HUES64 (cell line): Measurements from ENCODE around the gene CHCHD6.

ENCODE experiments used
- H3K27ac ChIP-seq: 2 replicates; pipeline ENCODE4 v1.7.0; 2013; ENCODE audit warnings: low read depth, low read length, inconsistent platforms
- H3K27me3 ChIP-seq: 2 replicates; pipeline ENCODE4 v1.6.1; 2013; ENCODE audit warnings: mild to moderate bottlenecking, low read length; ENCODE audit not compliant: insufficient read depth
- H3K36me3 ChIP-seq: 2 replicates; pipeline ENCODE4 v1.6.1; 2013; ENCODE audit warnings: mild to moderate bottlenecking, low read length; ENCODE audit not compliant: insufficient read depth
- H3K4me1 ChIP-seq: 2 replicates; pipeline ENCODE4 v1.6.1; 2013; ENCODE audit warnings: mild to moderate bottlenecking, low read length, moderate library complexity; ENCODE audit not compliant: insufficient read depth
- H3K4me3 ChIP-seq: 2 replicates; pipeline ENCODE4 v1.5.1; 2013; ENCODE audit warnings: mild to moderate bottlenecking, low read length, moderate library complexity
- H3K9ac ChIP-seq: 2 replicates; pipeline ENCODE4 v1.6.1; 2013; ENCODE audit warnings: mild to moderate bottlenecking, low read depth, low read length
- H3K9me3 ChIP-seq: 2 replicates; pipeline ENCODE4 v1.6.1; 2013; ENCODE audit warnings: low read depth, low read length; ENCODE audit not compliant: insufficient read depth
- WGBS: fragments of 150-250, 120-280 bp; methylation state at CpG from one replicate; pipeline ENCODE4 v1.1.7; 2013; ENCODE audit warnings: missing lambda C conversion rate; 5-methylcytosine and 5-hydroxymethylcytosine counted together

Gene CHCHD6

GRCh38 chr3:126714276-126714900, 10.3 kb downstream of the CHCHD6 start:
- no peaks in the 10 kb centered on the region for H3K27me3 ChIP-seq
- H3K9ac ChIP-seq: no peak overlapping the region
- WGBS: 89% methylated on average over 14 of the region's 14 CpGs
- H3K4me3 ChIP-seq: no peak overlapping the region
- H3K27ac ChIP-seq: no peak overlapping the region
- H3K4me1 ChIP-seq: no peaks in the 10 kb centered on the region
- no peaks in the 10 kb centered on the region for H3K9me3 ChIP-seq
- H3K36me3 ChIP-seq: no peaks in the 10 kb centered on the region

- H3K9me3 ChIP-seq: no peaks in the 10 kb centered on the region
- H3K9ac ChIP-seq: no peak overlapping the region
- WGBS: 93% methylated on average over 6 of the region's 6 CpGs
- no peaks in the 10 kb centered on the region for H3K27me3 ChIP-seq
- no peaks in the 10 kb centered on the region for H3K4me1 ChIP-seq
- no peak overlapping the region for H3K27ac ChIP-seq
- no peaks in the 10 kb centered on the region for H3K36me3 ChIP-seq
- no peak overlapping the region for H3K4me3 ChIP-seq
Observed at GRCh38 chr3:126714921-126715320, 10.9 kb downstream of the CHCHD6 start.

GRCh38 chr3:126715432-126715831, 11.4 kb downstream of the CHCHD6 start:
- Histone ChIP-seq H3K4me1 (no peaks in the 10 kb centered on the region), H3K9me3 (no peaks in the 10 kb centered on the region), H3K4me3 (no peak overlapping the region), H3K9ac (no peak overlapping the region), H3K36me3 (no peaks in the 10 kb centered on the region), H3K27me3 (no peaks in the 10 kb centered on the region), H3K27ac (no peak overlapping the region)
- 80% methylated on average over 1 of the region's 1 CpG for WGBS

GRCh38 chr3:126716057-126716456, 12.0 kb downstream of the CHCHD6 start:
- Histone ChIP-seq H3K4me3 (no peak overlapping the region), H3K4me1 (no peaks in the 10 kb centered on the region), H3K27me3 (no peaks in the 10 kb centered on the region), H3K27ac (no peak overlapping the region), H3K9ac (no peak overlapping the region), H3K9me3 (no peaks in the 10 kb centered on the region), H3K36me3 (no peaks in the 10 kb centered on the region)
- 77% methylated on average over 7 of the region's 7 CpGs for WGBS

GRCh38 chr3:126718561-126719445, 14.8 kb downstream of the CHCHD6 start:
- no peaks in the 10 kb centered on the region for H3K27me3 ChIP-seq
- no peaks in the 10 kb centered on the region for H3K9me3 ChIP-seq
- H3K27ac ChIP-seq: no peak overlapping the region
- no peak overlapping the region for H3K4me3 ChIP-seq
- WGBS: 87% methylated on average over 20 of the region's 20 CpGs
- no peaks in the 10 kb centered on the region for H3K36me3 ChIP-seq
- H3K4me1 ChIP-seq: no peaks in the 10 kb centered on the region
- H3K9ac ChIP-seq: no peak overlapping the region

- Histone ChIP-seq H3K4me3 (no peak overlapping the region), H3K9me3 (0 out of 2 replicates have a peak, but pooled peaks cover 8% of the 10 kb centered on the region), H3K36me3 (peaks cover 8% of the 10 kb centered on the region; the same call in 1 of the 2 replicates), H3K27ac (no peak overlapping the region), H3K9ac (no peak overlapping the region), H3K27me3 (no peaks in the 10 kb centered on the region), H3K4me1 (no peaks in the 10 kb centered on the region)
- 66% methylated on average over 5 of the region's 5 CpGs for WGBS
Observed at GRCh38 chr3:126720596-126720995, 16.6 kb downstream of the CHCHD6 start.

GRCh38 chr3:126721246-126721645, 17.2 kb downstream of the CHCHD6 start:
- H3K27me3 ChIP-seq: no peaks in the 10 kb centered on the region
- peaks cover 8% of the 10 kb centered on the region; the same call in 1 of the 2 replicates for H3K36me3 ChIP-seq
- 0 out of 2 replicates have a peak, but pooled peaks cover 8% of the 10 kb centered on the region for H3K9me3 ChIP-seq
- no peaks in the 10 kb centered on the region for H3K4me1 ChIP-seq
- H3K4me3 ChIP-seq: no peak overlapping the region
- WGBS: 92% methylated on average over 10 of the region's 10 CpGs
- no peak overlapping the region for H3K27ac ChIP-seq
- H3K9ac ChIP-seq: no peak overlapping the region

GRCh38 chr3:126723237-126723636, 19.2 kb downstream of the CHCHD6 start:
- H3K27me3 ChIP-seq: no peaks in the 10 kb centered on the region
- H3K36me3 ChIP-seq: peaks cover 11% of the 10 kb centered on the region; the same call in 1 of the 2 replicates
- H3K9ac ChIP-seq: no peak overlapping the region
- no peaks in the 10 kb centered on the region for H3K4me1 ChIP-seq
- WGBS: 67% methylated on average over 1 of the region's 2 CpGs
- H3K4me3 ChIP-seq: no peak overlapping the region
- no peak overlapping the region for H3K27ac ChIP-seq
- H3K9me3 ChIP-seq: 0 out of 2 replicates have a peak, but pooled peaks cover 8% of the 10 kb centered on the region

GRCh38 chr3:126723801-126724200, 19.8 kb downstream of the CHCHD6 start:
- no peak overlapping the region for H3K27ac ChIP-seq
- H3K36me3 ChIP-seq: peaks cover 11% of the 10 kb centered on the region; the same call in 1 of the 2 replicates
- H3K9me3 ChIP-seq: 0 out of 2 replicates have a peak, but pooled peaks cover 8% of the 10 kb centered on the region
- H3K4me1 ChIP-seq: no peaks in the 10 kb centered on the region
- no peak overlapping the region for H3K9ac ChIP-seq
- no peak overlapping the region for H3K4me3 ChIP-seq
- no peaks in the 10 kb centered on the region for H3K27me3 ChIP-seq
- WGBS: 80% methylated on average over 1 of the region's 1 CpG

GRCh38 chr3:126728680-126729079, 24.6 kb downstream of the CHCHD6 start:
- H3K4me1 ChIP-seq: no peaks in the 10 kb centered on the region
- no peaks in the 10 kb centered on the region for H3K27me3 ChIP-seq
- no peak overlapping the region for H3K4me3 ChIP-seq
- WGBS: no CpG with 5 or more reads among the region's 1 CpG
- no peak overlapping the region for H3K27ac ChIP-seq
- peaks cover 14% of the 10 kb centered on the region for H3K36me3 ChIP-seq
- H3K9ac ChIP-seq: no peak overlapping the region
- 0 out of 2 replicates have a peak, but pooled peaks cover 8% of the 10 kb centered on the region for H3K9me3 ChIP-seq

GRCh38 chr3:126730376-126730775, 26.3 kb downstream of the CHCHD6 start:
- WGBS: 92% methylated on average over 7 of the region's 7 CpGs
- Histone ChIP-seq H3K36me3 (peaks cover 11% of the 10 kb centered on the region; the same call in 1 of the 2 replicates), H3K4me1 (no peaks in the 10 kb centered on the region), H3K4me3 (no peak overlapping the region), H3K9ac (no peak overlapping the region), H3K27ac (no peak overlapping the region), H3K9me3 (no peaks in the 10 kb centered on the region), H3K27me3 (no peaks in the 10 kb centered on the region)
